ENCODE results near the gene MTM1. TPM values are rescaled to one million over a fixed set of nuclear protein-coding genes. Genes with fewer than 3 reads are reported as not detected.

MTM1 gene
- total RNA-seq = 18.5 TPM

DNA sequence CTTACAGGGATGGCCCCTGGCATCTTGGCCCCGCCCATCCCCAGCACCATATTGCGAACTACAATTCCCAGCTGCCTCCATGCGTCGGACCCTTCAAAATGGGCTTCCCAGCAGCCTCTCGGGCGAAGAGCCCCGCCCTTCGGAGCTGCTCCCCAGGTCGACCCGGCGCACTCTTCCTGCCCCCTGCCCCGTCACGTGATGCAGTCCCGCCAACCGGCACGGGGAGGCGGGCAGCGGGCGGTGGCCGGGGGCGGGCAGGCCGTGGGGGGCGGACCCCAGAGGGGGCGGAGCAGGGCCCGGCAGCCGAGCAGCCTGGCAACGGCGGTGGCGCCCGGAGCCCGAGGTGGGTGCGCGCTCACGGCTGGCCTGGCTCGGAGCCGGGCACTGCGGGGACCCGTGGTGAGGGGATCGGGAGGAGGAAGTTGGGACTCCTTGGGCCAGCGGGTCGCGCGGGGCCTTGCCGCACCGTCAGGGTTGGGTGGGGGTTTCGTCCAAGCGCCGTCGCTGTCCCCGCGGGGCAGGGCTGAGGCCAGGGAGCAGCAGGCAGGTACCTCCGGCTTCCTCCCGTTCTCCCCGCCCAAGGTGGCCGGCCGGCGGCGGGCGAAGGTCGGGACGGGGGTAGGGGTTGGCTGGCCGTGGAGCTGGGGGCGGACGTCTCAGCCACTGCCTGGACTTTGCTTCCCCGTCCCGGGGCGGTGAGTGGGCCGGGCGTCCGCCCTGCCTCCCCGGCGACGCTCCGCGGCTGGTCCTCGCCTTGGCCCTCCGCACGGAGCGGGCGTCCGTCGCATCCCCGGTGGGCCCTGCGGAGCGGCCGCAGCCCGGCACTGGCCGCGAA is at the start of gene MTM1:
Gene MTM1, plus strand, starts transcription at position 302 of the 835 bp plus-strand sequence. CDS start 23,994 bp downstream, outside the sequence.
- peak; percentile 94 for DNase-seq (ENCODE audit: low spot score)

DNA sequence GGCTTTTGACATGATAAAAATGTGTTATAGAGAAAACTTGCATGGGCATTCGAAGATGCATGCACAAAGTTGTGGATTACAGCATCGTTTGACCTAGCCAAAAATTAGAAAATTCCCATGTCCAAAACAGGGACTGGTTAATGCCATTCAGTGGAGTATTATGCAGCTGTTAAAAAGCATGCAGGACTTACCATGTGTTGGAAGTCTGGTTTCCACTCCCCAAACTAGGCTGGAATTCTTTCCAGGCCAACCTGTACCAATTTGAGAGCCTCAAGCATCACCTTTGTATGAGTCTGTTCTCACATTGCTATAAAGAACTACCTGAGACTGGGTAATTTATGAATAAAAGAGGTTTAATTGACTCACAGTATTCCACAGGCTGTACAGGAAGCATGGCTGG is 45.9 kb upstream of the MTM1 start:
- no peak for DNase-seq (ENCODE audit: low spot score)

DNA sequence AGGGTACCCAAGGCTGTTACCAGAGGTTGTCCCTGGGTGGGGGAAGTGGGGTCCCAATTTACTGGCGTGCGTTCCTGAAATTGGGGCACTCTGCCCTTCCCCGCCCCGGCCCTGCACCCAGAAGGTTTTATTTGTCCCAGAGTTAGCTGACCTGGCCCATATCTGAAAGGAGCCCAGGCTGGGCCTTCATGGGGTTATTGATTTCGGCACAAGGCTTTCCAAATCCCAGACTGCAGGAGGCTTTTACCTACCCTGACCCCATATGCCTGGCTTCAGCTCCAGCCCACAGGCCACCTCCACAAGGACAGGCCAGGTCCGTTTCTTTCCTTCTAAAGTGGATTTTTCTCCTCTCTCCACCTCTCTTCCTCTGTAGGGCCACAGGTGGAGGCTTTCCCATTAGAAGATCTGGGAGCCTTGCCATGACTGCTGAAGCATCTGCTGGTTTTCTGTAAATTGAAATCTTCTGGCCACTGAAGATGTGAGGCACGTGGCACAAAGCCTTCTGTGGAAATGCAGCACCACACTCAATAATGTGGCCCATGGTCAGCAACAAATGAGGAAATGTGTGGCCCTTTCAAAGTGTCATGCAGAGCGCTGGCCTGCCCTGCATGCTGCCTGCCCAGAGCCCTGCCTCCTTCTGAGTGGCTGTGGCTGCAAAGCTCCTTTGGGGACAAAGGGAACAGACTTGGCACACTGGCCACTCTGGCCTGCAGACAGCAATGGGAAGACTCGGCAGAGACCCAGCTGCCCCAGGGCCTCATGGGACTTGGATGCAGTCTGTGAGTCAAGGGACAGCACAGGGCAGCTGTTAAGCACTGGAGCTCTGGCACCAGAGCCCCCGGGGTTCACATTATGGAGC is 43.1 kb upstream of the MTM1 start:
- no peak for DNase-seq (ENCODE audit: low spot score)

DNA sequence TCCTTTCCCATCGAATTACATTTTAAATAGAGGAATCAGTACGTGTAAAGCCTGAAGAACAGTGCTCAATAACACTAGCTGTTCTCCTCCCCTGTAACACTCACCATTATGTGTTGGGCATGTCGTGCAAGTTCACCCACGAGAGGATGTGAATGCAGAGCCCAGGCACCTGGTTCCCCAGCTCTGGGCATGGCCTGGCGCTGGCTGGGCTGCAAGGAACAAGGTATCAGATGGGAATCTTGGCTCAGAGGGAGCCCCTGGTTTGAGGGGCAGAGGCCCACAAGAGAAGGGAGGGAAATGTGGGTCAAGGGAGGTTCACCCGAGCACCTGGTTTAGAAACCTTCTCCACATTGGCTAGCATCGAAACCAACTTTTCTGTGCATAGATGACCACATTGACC is 41.7 kb upstream of the MTM1 start:
- no peak for DNase-seq (ENCODE audit: low spot score)

DNA sequence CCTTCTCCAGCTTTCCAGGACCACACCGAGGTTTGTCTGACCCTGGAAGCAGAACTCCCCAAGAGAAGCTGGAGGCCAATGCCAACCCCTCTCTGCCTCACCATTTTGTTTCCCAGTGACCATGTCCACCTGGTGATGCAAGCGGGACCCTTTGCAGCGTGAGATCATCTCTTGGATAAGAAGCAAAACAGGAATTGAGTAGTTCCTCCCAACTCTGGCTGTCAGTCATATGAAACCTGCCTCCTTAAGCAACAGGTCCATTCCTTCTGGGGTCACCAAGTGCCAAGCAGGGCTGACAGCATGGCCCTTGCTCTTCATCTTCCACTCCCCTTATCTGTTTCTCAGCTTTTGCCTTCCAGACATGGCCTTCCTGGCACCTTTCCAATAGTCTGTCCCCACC is 41.3 kb upstream of the MTM1 start:
- no peak for DNase-seq (ENCODE audit: low spot score)

DNA sequence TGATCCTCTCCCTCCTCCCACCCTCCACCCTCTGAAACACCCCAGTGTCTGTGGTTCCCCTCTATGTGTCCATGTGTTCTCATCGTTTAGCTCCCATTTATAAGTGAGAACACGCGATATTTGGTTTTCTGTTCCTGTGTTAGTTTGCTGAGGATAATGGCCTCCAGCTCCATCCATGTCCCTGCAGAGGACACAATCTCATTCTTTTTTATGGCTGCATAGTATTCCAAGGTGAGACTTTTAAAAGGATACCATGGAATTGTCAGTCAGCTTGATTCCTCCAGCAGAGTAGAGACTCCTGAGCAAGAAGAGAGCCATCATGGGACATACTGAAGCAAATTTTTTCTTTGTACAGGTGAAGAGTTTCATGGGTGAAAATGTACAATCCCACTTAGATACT is 38.8 kb upstream of the MTM1 start:
- DNase-seq (ENCODE audit: low spot score) = no peak

DNA sequence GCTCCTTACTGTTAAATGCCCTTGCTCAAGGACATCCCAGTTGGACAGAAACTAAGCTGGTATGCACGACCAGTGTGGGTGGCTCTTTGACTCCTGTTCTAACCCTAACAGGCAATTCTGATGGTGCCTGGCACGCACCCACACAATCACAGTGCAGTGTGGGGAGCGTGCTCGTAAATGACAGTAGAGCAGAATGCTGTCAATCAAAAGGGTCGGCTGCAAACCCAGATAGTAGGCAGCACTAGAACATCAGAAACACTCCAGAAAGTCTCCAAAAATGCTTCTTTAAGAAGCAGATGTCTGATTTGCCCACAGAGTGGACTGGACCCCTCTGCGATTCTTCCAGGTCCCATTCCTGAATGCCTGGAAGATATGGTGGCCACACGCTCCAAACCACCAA is 37.6 kb upstream of the MTM1 start:
- DNase-seq (ENCODE audit: low spot score) = no peak

DNA sequence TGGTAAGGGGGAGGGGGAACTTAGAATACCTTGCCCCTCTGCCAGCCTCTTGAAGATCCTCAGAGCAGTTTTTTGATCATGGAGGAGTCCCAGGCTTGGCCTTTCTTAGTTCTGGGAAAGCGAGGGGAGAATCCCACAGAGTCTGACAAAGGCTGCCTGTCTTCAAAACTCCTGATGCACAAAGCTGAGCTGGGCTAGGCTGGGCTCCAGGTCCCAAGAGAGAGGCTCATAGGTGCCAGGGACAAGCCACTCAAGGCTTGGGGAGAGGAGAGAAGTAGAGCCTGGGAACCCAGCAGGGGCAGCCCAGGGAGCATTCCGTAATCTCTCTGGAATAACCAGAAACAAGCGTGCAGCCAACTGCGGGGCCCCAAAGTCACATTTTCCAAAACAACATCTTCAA is 37.0 kb upstream of the MTM1 start:
- DNase-seq (ENCODE audit: low spot score) = no peak

DNA sequence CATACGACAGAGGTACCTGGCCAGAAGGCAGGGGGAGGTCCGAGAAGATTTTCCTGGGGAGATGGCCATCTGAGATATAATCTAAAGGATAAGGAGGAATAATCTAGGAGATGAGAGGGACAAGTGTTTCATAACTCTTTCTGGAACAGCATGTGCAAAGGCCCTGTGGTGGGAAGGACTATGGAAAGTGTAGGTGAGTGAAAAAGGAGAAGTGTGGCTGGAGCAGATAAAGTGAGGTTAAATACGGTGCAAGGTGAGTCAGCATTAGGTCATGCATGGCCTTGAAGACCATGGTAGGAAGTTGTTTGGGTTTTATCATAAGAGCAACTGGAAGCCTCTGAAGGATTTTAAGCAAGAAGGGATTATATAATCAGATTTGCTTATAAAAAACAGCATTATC is 34.6 kb upstream of the MTM1 start:
- DNase-seq (ENCODE audit: low spot score) = no peak

DNA sequence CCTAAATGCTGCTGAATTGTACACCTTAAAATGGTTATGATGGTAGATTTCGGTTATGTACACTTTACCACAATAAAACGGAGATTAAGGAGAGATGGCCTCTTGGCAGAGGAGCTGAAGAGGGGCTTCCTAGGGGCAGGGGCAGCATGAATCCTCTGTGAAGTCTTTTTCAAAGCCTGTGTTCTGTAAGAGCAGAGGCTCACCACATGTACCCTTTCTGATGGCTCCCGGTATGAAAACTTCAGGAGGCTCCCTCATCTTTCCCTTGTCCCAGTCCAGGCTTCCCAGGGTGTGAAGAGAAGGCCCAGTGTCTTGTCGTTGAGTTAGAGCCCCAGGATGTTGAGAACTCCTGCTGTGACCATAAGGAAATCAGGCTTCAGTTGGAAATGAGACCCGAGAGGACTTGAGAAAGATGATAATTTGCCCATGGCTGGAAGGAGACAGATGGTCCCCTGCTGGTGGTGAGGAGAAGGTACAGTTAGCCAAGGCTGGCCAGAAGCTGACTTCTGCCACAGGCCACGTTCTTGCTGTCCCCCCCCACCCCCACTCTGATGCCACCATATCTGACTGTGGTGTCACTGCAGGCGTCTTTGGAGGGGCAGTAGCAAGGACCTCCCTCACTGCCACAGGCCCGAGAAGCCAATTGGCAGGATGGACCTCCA is 31.8 kb upstream of the MTM1 start:
- DNase-seq (ENCODE audit: low spot score) = no peak

DNA sequence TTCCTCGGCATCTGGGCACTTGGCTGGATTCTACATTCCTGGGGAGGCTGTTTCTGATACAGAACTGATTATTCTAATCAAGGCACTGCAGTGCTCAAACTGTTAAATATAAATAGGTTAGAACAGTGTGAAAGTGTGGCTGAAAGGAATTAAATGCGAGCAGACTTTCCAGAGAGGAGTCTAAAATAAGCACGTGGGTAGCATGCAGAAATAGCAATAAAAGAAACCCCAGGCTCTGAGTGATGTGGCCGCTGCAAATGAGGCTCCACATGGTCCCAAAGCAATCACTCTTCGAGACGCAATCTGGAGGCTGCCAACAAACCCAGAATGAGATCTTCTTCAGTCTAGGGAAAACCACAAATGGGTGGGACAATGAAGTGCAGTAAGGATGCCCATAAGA is 30.6 kb upstream of the MTM1 start:
- DNase-seq (ENCODE audit: low spot score) = no peak

DNA sequence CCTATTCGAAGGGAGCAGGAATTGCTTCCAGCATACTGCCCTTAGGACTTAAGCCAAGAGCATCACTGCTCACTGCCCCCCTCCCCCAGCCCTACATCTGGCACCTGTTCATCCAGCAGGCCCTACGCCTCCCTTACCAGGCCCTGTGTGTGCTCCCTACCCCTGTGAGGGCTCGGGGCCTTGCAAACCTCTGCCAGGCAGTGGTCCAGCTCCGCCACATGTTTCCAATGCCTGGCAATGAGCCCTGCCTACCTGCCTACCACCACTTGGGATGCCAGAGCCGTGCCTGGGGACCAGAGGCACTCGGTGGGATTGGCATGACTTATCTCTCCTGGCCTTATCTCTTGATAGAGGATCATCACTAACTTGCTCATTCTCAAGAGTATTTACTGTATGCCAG is 27.5 kb upstream of the MTM1 start:
- DNase-seq (ENCODE audit: low spot score) = no peak

DNA sequence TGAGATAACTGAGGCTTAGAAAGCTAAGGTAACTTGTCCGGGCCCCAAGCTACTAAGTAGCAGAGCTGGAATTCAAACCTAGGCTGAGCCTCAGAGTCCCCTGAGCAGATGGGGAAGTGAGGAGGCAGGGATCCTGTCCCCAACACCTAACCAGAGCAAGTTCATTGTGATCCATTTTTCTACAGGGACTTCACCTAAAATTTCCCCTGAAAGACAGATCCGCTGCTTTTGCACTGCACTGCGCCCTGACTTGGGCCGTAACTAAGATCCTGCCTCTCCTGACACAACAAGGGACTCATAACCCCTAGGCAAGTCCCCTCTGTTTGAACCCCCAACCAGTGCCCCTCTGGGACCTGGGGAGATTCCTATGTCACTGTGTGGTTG is 25.6 kb upstream of the MTM1 start:
- no peak for DNase-seq (ENCODE audit: low spot score)

DNA sequence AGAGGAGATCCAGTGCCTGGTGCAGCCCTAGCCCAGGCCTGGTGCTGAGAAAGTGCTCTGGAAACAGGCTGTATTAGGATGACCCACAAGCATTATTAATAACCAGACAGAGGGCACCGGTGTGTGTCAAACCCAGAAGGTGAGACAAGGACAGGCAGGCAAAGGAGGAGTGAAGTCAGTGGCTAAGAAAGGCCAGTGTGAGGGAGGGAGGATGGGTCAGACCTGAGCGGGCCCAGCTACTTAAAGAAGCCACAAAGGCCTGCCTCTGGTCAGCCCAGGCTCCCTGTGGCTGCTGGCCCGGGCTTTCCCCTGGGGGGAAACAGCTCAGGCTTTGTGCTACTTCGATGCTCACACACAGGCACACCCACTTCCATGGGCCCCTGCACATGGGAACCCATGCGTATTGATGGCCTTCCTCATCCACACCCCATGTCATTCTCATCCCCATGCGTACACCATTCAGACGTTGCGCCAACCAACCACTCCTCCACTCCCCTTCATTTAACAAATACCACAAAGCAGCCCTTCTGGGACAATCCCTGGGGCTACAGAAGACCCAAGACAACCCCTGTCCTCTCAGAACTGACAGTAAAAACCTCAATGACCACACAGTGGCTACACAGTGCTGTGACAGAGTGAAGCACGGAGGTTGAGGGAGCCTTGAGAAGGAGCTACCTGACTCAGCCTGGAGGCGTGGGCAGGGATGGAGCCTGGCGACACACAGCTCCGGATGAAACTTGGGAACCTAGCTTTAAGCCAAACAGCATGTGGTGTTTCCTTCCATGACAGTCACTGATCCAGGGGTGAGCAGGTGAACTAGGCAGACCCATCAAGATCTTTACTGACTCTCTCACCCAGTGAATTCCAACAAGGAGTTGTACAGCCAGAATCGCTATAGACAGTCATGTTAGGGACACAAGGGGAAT is 24.9 kb upstream of the MTM1 start:
- DNase-seq (ENCODE audit: low spot score) = no peak

DNA sequence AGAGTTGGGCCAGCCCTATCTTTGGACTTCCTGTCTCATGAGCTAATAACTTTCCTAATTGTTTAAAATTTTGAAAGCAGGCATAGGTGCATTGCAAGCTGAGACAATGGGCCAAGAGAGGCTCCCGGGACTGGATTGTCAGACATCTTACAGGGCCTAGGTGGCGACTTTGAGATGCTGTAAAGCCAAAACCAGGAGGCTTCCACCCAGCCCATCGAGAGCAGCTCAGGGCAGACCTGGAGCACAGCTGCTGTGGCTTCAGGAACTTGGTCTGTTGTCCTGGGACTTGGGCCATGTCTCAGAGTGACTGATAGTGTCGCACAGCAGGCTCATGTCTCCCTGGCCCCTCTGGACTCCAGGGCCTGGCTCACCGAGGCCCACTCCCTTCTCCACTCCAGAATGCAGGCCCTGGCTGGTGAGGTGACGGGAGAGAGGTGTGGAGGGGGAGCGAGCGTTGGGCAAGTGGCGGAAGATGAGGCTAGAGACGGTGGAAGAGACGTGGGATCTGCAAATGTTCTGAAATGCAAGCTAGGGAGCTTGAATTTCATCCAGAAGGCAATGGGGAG is 24.1 kb upstream of the MTM1 start:
- no peak for DNase-seq (ENCODE audit: low spot score)

DNA sequence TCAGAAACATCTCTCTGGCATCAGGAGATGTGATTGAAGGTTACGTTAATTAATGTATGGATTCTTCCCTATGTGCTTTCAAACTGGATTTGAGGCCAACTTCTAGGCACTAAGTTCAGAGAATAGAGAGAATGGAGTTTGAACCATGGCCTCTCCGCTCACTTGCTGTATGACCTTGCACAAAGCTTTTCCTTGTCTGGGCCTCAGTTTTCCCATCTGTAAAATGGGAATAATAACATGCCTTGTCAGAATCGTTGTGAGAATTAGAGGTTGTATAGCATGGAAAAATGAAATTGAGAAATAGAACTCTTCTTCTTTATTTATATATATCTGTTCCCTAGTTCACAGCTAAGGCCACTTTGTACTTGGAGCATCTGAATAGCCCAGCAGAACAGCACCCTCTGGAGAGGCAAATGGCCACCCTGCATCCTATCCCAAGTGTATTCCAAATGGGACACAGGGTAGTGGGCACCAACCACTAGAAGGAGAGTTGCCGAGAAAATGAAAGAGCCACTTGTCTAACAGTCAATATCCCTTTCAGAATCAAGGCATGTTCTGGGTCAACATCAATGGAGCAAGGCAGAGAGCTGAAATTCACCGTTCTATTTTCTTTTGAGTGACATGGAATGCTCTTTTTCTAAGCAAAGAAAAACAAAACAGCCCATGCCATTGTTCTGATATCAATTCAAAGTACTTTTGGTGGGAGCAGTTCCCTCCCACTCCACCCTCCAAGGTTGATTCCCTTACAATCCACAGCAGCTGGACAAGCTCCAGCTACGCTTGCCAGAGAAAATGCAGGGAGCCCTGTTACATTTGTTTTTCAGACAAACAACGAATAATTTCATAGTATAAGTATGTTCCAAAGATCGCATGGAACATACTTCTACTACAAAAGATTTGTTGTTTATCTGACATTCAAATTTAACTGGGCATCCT is 23.3 kb upstream of the MTM1 start:
- no peak for DNase-seq (ENCODE audit: low spot score)

DNA sequence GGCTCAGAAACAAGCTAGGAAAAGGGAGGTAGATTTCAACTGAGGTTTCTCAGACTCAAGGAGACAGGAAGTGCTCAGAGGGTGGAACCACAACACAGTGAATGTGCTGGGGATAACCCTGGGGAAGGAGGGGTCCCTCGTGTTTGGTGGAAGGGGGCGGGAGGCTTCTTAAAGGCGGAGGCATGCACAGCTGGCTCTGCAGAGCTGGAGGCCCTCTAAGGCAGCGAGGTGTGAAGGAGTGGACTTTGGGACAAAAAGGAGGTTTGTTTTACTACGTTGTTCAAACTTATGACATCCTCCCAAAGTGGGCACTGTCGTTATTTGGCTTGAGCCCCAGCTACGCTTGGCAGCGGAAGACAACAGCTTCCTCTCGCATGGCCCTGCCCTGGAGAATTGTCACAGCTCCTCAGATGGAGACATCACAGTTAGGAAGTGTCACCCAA is 21.7 kb upstream of the MTM1 start:
- DNase-seq (ENCODE audit: low spot score) = no peak

DNA sequence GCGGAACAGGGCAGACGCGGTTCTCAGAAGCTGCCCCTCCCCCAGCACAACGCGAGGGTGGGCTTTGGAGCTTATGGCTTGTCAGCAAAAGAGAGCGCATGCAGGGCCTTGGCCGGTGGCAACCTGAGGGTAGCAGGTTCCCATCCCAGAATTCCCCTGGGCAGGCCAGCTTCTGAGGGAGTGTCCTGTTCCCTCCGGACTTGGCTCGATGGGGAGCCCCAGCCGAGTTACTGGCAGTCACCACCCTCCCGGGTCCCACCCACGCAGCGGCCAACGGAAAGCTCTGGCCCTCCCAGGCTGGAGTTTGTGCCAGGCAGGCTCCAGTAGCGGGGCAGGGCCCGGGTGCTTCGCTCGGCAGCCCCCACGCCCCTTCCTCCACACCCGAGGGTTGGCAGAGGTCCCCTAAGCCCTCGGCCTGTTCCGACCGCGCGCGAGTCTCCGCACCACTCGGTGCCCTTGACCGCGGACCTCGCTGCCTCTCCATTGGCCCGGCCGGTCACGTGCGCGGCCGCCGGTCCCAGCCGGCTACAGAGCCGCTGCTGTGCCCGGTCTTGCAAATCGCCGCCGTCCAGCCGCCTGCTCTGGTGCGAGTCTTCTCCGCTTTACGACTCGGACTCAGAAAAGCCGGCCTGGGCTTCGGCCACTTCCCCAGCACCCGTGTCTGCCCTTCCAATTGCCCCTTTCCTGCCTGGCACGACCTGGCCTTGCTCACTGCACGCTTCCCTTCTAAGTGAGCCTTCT is 20.9 kb upstream of the MTM1 start:
- peak; percentile 72 for DNase-seq (ENCODE audit: low spot score)

DNA sequence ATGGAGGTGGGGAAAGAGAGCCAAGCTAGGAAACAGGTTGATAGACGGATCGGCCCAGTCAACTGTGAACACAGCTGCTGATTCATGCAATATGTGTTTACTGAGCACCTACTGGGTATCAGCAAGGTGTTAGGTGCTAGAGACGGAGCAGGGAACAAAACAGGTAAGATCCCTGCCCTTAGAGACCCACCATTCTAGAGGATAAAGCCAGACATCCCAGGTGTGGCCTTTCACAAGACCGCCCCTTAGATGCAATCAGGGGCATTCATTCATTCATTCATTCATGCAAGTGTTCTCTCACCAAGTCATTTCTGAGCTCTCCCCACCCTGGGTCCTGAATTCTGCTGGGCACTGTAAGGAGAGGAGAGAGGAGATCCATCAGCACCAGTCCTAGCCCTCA is 20.2 kb upstream of the MTM1 start:
- DNase-seq (ENCODE audit: low spot score) = no peak

All from ureter (tissue), 1 donor.